GM12875 (cell line): ENCODE results near the gene ISX.

ENCODE experiments used
- H3K4me3 ChIP-seq: one replicate; pipeline ENCODE4 v1.5.1; 2011; ENCODE audit warnings: low read depth, low read length, control low read depth
- TF ChIP-seq, protein P1 (sequence below): IDR thresholded peaks from 2 replicates; pipeline ENCODE4 v1.5.1; 2011; ENCODE audit warnings: low read depth, mild to moderate bottlenecking, control low read depth, inconsistent platforms, low read length, moderate library complexity, borderline replicate concordance; ENCODE audit not compliant: insufficient read depth

The ISX gene

GRCh38 chr22:35065183-35065582 lies 775 bp upstream of the ISX start:
- TF ChIP-seq, protein P1, sequence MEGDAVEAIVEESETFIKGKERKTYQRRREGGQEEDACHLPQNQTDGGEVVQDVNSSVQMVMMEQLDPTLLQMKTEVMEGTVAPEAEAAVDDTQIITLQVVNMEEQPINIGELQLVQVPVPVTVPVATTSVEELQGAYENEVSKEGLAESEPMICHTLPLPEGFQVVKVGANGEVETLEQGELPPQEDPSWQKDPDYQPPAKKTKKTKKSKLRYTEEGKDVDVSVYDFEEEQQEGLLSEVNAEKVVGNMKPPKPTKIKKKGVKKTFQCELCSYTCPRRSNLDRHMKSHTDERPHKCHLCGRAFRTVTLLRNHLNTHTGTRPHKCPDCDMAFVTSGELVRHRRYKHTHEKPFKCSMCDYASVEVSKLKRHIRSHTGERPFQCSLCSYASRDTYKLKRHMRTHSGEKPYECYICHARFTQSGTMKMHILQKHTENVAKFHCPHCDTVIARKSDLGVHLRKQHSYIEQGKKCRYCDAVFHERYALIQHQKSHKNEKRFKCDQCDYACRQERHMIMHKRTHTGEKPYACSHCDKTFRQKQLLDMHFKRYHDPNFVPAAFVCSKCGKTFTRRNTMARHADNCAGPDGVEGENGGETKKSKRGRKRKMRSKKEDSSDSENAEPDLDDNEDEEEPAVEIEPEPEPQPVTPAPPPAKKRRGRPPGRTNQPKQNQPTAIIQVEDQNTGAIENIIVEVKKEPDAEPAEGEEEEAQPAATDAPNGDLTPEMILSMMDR = no peak

GRCh38 chr22:35066768-35067167 lies 810 bp downstream of the ISX start:
- no peak overlapping the region for H3K4me3 ChIP-seq
- TF ChIP-seq, protein P1 = no peak

More at GRCh38 chr22:35065183-35065582, 775 bp upstream of the ISX start:
- no peak overlapping the region for H3K4me3 ChIP-seq

- TF ChIP-seq, protein P1 = no peak
- no peak overlapping the region for H3K4me3 ChIP-seq
Measured at GRCh38 chr22:35069541-35069940, 3.6 kb downstream of the ISX start.

GRCh38 chr22:35070451-35071093 lies 4.6 kb downstream of the ISX start:
- TF ChIP-seq, protein P1 = no peak
- H3K4me3 ChIP-seq = no peak overlapping the region

GRCh38 chr22:35071784-35072183 lies 5.8 kb downstream of the ISX start:
- H3K4me3 ChIP-seq = no peak overlapping the region
- TF ChIP-seq, protein P1 = no peak

DNA sequence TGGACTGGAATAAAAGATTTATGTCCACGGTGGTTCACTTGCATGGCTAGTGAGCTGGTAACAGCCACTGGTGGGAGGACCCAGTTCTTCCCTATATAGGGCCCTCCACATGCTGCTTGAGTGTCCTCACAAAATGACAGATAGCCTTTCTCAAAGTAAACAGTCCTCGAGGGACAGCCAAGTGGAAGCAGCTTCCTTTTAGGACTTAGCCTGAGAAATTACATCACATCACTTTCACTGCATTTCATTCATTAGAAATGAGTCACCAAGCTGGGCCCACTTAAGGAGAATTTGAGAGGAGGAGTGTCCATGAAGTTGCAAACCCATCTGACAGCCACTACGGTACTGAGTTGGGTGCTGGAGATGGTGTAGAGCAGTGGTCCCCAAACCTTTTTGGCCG lies 7.0 kb downstream of the ISX start:
- TF ChIP-seq, protein P1 = no peak

GRCh38 chr22:35074583-35074982 lies 8.6 kb downstream of the ISX start:
- TF ChIP-seq, protein P1 = no peak
- H3K4me3 ChIP-seq = no peak overlapping the region

More for the DNA sequence above, 7.0 kb downstream of the ISX start:
- H3K4me3 ChIP-seq = no peak overlapping the region
